Psoas muscle (tissue), 8 donors: Measurements from ENCODE around the gene CWC15. TPM values are rescaled to one million over a fixed set of nuclear protein-coding genes. Genes with fewer than 3 reads are reported as not detected.
"Not testable (repeated sequence)": the region's sequence is repeated elsewhere in the genome, so short reads cannot be mapped to it uniquely, and the experiment has no call there.

Experiments
- ATAC-seq, 4 donors: fragments of 200-7000 bp; cut with Tn5 transposase; one replicate each; pipeline ENCODE4 v1.9.1; 2020; ENCODE audit warnings: moderate library complexity in 3 of 4, mild to moderate bottlenecking in 2 of 4
- DNase-seq, 2 donors: peaks; one replicate each; pipeline ENCODE4 v3.0.0-alpha.2; 2020
- H3K27ac ChIP-seq: fragments of 200-600 bp; one replicate; pipeline ENCODE4 v1.8.0; 2022
- H3K27me3 ChIP-seq, 3 donors: fragments of 200-600 bp in 1 of 3; one replicate each; pipeline versions ENCODE4 v1.6.1 to v1.8.0; 2013 to 2022; ENCODE audit warnings: low read length in 2 of 3, mild to moderate bottlenecking in 2 of 3, moderate library complexity in 1 of 3; ENCODE audit not compliant: insufficient read depth in 3 of 3
- H3K36me3 ChIP-seq, 2 donors: fragments of 200-600 bp in 1 of 2; one replicate each; pipeline versions ENCODE4 v1.6.1 to v1.8.0; 2013 to 2022; ENCODE audit warnings: low read depth in 1 of 2, mild to moderate bottlenecking in 1 of 2, moderate library complexity in 1 of 2; ENCODE audit not compliant: insufficient read depth in 1 of 2
- H3K4me1 ChIP-seq: fragments of 200-600 bp; one replicate; pipeline ENCODE4 v1.8.0; 2022
- H3K4me3 ChIP-seq: fragments of 200-600 bp; one replicate; pipeline ENCODE4 v1.8.0; 2022; ENCODE audit warnings: mild to moderate bottlenecking
- H3K9me3 ChIP-seq: fragments of 200-600 bp; one replicate; pipeline ENCODE4 v1.8.0; 2022
- WGBS, 3 donors: extraction: QIAGEN DNeasy Blood & Tissue Kit; methylation state at CpG; one replicate each; pipeline versions ENCODE4 v1.1.6 to v1.1.7; 2013; 5-methylcytosine and 5-hydroxymethylcytosine counted together
- intact Hi-C, 2 donors: fragments of 100-400 bp; cut with DNase I; formaldehyde crosslinking; loops; one replicate each; pipeline versions ENCODE4 v1.11.0 to v1.14.2; 2022
- polyA plus RNA-seq, 3 donors: library from polyadenylated mRNA; stranded (reverse); fragments of 200-250 nt; gene quantifications; one replicate each; pipeline ENCODE4 v1.2.3, GENCODE V29; 2013
- total RNA-seq, 4 donors: library from RNA; stranded (reverse); fragmentation: NEBNext Ultra II Directional in 2 of 4; extraction: Animal tissue kit (Norgen Biotek cat#: 25700) in 2 of 4; gene quantifications; one replicate each; pipeline versions ENCODE4 v1.2.1 to v1.2.4, GENCODE V29; 2021 to 2023
- TF ChIP-seq, protein P1 (sequence below): fragments of 200-600 bp; IDR thresholded peaks from one replicate; pipeline ENCODE4 v1.8.0; 2022; ENCODE audit warnings: antibody characterized with exemption
- donor health status: healthy with polysubstance abuse.
- donor health status: DM: no; HTN: no; CAD: no; lungs with moderate emphysema.
- donor health status: Bipolar disorder and iron deficiency.
- donor health status: healthy.
- donor health status: DM: yes; HTN: yes; CAD: no.
- donor health status: DM: no; HTN: no; CAD: no.
- donor health status: DM: no; HTN: no; CAD: no.
- donor health status: DM: yes; HTN: yes; CAD: no.

Gene CWC15
- total and polyA plus RNA-seq, 7 donors = 71.4 to 91.6 (median 82.4) TPM

DNA sequence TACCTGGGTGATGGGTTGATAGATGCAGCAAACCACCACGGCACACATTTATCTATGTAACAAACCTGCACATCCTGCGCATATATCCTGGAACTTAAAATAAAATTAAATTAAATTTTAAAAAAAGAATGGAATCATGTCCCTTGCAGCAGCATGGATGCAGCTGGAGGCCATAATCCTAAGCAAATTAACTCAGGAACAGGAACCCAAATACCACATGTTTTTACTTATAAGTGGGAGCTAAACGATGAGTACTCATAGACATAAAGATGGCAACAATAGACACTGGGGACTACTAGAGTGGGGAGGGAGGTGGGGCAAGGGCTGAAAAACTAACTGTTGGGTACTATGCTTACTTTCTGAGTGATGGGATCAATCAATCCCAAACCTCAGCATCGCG is 40.9 kb downstream of the CWC15 start:
- Histone ChIP-seq H3K27ac (no peak overlapping the region), H3K4me3 (no peak overlapping the region), H3K9me3 (no peaks in the 10 kb centered on the region), H3K27me3 (no peaks in the 10 kb centered on the region), H3K4me1 (peaks cover 12% of the 10 kb centered on the region), H3K36me3 (no peaks in the 10 kb centered on the region)
- ATAC-seq (no peak), DNase-seq (no peak)
- TF ChIP-seq, protein P1, sequence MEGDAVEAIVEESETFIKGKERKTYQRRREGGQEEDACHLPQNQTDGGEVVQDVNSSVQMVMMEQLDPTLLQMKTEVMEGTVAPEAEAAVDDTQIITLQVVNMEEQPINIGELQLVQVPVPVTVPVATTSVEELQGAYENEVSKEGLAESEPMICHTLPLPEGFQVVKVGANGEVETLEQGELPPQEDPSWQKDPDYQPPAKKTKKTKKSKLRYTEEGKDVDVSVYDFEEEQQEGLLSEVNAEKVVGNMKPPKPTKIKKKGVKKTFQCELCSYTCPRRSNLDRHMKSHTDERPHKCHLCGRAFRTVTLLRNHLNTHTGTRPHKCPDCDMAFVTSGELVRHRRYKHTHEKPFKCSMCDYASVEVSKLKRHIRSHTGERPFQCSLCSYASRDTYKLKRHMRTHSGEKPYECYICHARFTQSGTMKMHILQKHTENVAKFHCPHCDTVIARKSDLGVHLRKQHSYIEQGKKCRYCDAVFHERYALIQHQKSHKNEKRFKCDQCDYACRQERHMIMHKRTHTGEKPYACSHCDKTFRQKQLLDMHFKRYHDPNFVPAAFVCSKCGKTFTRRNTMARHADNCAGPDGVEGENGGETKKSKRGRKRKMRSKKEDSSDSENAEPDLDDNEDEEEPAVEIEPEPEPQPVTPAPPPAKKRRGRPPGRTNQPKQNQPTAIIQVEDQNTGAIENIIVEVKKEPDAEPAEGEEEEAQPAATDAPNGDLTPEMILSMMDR = no peak
- 92 to 95% (median 94%) methylated on average over 5 of the region's 5 CpGs for WGBS, 3 donors
- intact Hi-C loops = no loop called here

DNA sequence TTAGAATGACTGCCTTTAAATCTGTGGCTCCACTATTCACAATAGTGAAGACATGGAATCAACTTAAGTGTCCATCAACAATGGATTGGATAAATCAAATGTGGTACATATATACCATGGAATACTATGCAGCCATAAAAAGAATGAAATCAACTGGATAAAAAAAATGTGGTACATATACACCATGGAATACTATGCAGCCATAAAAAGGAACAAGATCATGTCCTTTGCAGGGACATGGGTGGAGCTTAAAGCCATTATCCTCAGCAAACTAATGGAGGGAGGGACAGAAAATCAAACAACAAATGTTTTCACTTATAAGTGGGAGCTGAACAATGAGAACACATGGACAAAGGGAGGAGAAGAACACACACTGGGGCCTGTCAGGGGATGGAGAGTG is 41.3 kb downstream of the CWC15 start:
- H3K27ac ChIP-seq, H3K4me3 ChIP-seq, H3K36me3 ChIP-seq, intact Hi-C loops, DNase-seq, ATAC-seq, H3K27me3 ChIP-seq, H3K9me3 ChIP-seq: not testable (repeated sequence)
- H3K4me1 ChIP-seq = peaks cover 14% of the 10 kb centered on the region

DNA sequence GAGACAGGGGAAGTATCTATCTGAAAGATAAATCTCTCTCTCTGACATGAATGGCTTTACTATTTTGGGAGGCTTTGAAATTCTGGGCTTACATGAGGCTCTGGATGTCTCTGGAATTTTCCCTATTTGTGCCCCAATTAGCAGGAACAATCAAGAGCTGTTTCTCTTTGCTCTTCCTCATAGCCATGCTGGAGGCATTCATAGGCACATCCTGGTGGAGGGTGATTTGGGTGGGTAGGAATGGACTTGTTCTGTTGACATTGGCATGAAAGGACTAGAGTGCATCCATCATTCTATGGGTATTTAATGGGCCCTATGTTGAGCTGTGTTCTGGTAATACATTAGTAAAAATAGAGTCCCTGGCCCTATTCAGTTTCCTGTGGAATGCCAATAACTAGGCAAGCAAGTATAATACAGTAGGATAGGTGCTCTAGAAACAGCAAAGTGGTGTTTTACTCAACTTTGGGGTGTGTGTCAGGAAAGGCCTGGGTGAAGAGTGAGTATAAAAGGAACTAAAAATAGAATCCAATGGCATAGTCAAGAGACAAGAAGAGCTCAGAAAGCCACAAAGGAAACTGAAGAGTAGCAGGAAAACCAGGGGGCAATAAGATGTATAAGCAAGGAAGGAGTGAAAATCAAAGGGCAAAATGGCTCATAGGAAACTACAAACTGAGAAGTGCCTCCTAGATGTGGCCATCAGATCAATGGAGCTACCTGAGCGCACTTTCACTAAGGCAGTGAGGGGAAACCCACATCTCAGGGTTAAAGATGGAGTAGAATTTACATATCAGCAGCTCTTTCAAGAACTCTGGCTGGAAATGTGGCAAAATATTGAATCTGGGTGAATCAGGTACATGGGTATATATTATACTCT is 45.0 kb downstream of the CWC15 start:
- 94 to 98% (median 95%) methylated on average over 1 of the region's 1 CpG for WGBS, 3 donors
- H3K4me1 ChIP-seq = peaks cover 20% of the 10 kb centered on the region
- no peak overlapping the region for H3K27ac ChIP-seq

DNA sequence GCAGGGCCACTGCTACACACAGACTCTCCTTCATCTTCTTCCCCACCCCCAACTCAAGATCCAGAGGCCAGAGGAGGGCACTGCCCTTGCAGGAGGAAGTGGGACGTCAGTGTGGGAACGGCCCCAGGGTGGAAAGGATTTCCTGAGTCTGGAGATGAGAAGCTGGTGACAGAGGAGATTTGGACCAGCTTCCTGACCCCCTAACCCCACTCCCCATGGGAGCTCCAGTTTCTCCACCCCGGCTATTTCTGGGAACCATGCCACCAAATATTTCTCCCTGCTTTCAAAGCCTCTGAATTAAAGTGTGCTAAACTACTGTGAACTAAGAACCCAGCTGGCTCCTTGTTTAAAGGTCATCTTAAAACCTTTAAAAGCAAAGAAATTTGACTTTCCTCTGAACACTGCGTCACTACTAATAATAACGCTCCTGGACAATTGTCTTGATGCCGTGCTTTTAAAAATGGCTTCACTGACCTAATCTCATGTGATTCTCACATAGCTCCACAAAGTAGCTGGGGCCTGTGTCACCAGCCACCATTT is 46.6 kb downstream of the CWC15 start:
- no peaks in the 10 kb centered on the region for H3K9me3 ChIP-seq
- WGBS, 3 donors = 7 to 14% (median 8%) methylated on average over 6 of the region's 6 CpGs
- H3K36me3 ChIP-seq = no peaks in the 10 kb centered on the region
- peak; percentile 64 to 86 (median 81) for ATAC-seq
- intact Hi-C loops = no loop called here
- no peak overlapping the region for H3K4me3 ChIP-seq
- TF ChIP-seq, protein P1 = no peak
- peaks cover 20% of the 10 kb centered on the region for H3K4me1 ChIP-seq
- peak overlapping the region; percentile 37 for H3K27ac ChIP-seq
- H3K27me3 ChIP-seq = no peaks in the 10 kb centered on the region
- peak; percentile 86 to 89 for DNase-seq

More for the DNA sequence above, 45.0 kb downstream of the CWC15 start:
- DNase-seq (no peak), ATAC-seq (no peak)
- Histone ChIP-seq H3K9me3 (no peaks in the 10 kb centered on the region), H3K27me3 (no peaks in the 10 kb centered on the region), H3K4me3 (no peak overlapping the region), H3K36me3 (no peaks in the 10 kb centered on the region)
- TF ChIP-seq, protein P1 = no peak
- intact Hi-C loops = no loop called here

DNA sequence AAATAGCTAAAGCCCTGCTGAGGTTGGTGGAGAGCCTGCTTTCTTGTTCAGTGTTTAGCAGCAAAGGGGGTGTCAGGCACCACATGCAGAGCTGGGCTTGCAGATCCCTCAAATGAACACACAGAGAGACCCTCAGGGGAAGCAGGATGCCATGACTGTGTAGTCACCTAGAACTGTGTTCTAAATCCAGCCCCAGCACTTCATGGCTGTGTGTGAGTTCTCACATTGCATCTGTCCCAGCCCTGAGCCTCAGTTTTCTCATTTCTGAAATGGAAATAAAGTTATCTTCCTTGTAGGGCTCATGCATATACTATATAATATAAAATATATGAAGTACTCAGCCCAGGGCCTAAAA is 47.1 kb downstream of the CWC15 start:
- Histone ChIP-seq H3K4me3 (no peak overlapping the region), H3K27ac (peak overlapping the region; percentile 37), H3K27me3 (no peaks in the 10 kb centered on the region), H3K9me3 (no peaks in the 10 kb centered on the region), H3K4me1 (peaks cover 20% of the 10 kb centered on the region), H3K36me3 (no peaks in the 10 kb centered on the region)
- intact Hi-C loops = no loop called here
- DNase-seq = no peak
- ATAC-seq = peak in 3 of 4 donors; percentile 12 to 20 (median 16)
- TF ChIP-seq, protein P1 = no peak
